ENCODE measurements around the gene ADAMTS9. TPM values are rescaled to one million over a fixed set of nuclear protein-coding genes. Genes with fewer than 3 reads are reported as not detected.

The ADAMTS9 gene
- total and polyA plus RNA-seq, 2 of the 13 experiments (the other 11 are each of a cell fraction or from before 2014, with no cell fraction given) = 0.02 to 0.09 TPM

DNA sequence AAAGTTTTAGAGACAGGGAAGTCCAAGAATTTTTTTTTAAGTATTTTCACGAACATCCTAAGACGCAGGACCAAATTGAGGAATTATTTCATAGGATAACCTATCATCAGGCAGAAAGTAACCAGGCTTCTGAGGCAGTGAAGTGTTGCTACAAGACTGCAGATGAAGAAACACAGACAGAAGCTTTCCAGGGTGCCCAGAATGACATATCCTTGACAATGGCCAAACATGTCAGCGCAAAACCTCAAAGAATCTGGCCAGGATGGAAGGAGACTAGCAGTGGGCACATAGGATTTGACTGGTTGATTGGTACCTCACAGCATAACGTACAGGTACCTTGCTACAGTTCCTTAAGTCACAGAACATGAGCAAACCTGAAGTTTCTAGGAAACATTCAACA lies 7.5 kb downstream of the ADAMTS9 start (continued):
- TF ChIP-seq, protein P1, sequence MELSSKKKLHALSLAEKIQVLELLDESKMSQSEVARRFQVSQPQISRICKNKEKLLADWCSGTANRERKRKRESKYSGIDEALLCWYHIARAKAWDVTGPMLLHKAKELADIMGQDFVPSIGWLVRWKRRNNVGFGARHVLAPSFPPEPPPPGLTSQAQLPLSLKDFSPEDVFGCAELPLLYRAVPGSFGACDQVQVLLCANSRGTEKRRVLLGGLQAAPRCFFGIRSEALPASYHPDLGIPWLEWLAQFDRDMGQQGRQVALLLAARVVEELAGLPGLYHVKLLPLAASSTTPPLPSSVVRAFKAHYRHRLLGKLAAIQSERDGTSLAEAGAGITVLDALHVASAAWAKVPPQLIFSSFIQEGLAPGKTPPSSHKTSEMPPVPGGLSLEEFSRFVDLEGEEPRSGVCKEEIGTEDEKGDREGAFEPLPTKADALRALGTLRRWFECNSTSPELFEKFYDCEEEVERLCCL (CRISPR knock-in tag; IDR thresholded peaks at IDR 0.05; ENCODE audit: borderline replicate concordance) = no peak
- TF ChIP-seq, protein P2, sequence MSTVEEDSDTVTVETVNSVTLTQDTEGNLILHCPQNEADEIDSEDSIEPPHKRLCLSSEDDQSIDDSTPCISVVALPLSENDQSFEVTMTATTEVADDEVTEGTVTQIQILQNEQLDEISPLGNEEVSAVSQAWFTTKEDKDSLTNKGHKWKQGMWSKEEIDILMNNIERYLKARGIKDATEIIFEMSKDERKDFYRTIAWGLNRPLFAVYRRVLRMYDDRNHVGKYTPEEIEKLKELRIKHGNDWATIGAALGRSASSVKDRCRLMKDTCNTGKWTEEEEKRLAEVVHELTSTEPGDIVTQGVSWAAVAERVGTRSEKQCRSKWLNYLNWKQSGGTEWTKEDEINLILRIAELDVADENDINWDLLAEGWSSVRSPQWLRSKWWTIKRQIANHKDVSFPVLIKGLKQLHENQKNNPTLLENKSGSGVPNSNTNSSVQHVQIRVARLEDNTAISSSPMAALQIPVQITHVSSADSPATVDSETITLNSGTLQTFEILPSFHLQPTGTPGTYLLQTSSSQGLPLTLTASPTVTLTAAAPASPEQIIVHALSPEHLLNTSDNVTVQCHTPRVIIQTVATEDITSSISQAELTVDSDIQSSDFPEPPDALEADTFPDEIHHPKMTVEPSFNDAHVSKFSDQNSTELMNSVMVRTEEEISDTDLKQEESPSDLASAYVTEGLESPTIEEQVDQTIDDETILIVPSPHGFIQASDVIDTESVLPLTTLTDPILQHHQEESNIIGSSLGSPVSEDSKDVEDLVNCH (CRISPR knock-in tag; IDR thresholded peaks at IDR 0.05) = no peak
- TF ChIP-seq ZFP37 (CRISPR knock-in tag; IDR thresholded peaks at IDR 0.05; ENCODE audit: borderline replicate concordance) (no peak), ZNF780A (CRISPR knock-in tag; IDR thresholded peaks at IDR 0.05) (no peak)
- TF ChIP-seq, protein P3, sequence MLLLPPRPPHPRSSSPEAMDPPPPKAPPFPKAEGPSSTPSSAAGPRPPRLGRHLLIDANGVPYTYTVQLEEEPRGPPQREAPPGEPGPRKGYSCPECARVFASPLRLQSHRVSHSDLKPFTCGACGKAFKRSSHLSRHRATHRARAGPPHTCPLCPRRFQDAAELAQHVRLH (CRISPR knock-in tag; IDR thresholded peaks at IDR 0.05; ENCODE audit: borderline replicate concordance, low read depth) = no peak

DNA sequence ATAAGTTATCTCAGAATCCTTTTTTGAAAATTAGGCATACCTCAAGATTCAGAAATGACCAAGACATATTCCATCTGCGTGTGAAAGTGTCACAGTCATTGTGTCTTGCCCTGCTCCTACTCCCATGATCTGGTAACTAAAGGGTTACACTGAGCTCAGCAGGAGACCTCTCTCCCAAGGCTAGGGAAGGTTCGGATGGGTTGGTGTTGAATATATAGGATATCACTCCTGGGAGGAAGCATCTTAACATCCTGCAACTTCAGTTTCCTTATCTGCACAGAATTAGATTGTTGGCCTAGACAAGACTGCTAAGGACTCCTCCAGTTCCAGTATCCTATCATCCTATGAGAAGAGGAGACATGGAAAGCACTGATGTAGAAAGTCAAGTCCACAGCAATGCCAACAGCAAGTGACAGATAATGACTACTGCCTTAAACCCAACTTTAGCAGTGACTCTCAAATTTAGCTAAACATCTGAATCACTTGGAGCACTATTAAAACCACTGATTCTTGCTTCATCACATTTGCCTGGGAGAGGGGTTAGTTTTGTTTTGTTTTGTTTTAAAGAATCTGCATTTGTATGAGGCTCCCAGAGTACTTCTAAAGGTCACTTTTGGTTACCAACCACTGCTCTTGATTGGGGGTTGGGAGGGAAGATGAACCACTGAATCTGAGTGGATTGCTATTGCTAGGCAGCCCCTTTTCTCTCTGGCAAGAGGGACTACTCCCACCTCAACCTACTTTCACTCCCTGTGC lies 9.7 kb downstream of the ADAMTS9 start:
- no peak overlapping the region for H3K9ac ChIP-seq (ENCODE audit: insufficient read depth, low read depth, low read length)
- 80% methylated on average over 1 of the region's 2 CpGs for WGBS (ENCODE audit: low lambda C conversion rate)
- no peak overlapping the region for H3K27ac ChIP-seq (ENCODE audit: extremely low read length, insufficient read depth, low read length)
- FAIRE-seq (no peak), DNase-seq (ENCODE audit: low spot score) (no peak), ATAC-seq (no peak)
- intact Hi-C loops (cut with micrococcal nuclease; ENCODE audit: unreplicated experiment) (no loop called here), in situ Hi-C loops (cut with HindIII; ENCODE audit: extremely low pct_ligation_motif_present, low pct_unique_long_range_greater_than_20kb) (no loop called here)
- H3K4me2 ChIP-seq (ENCODE audit: low read depth, low read length) = no peak overlapping the region
- CTCF ChIA-PET (ENCODE audit: low intra/inter-chr PET ratio, low total read pairs) = no interaction called here
- H3K27me3 ChIP-seq (ENCODE audit: control insufficient read depth in 1 of 2, insufficient read depth in 2 of 2, low read length in 2 of 2) = no peaks in the 10 kb centered on the region
- no peaks in the 10 kb centered on the region for H3K9me3 ChIP-seq (ENCODE audit: low read length)
- POLR2A ChIA-PET = no interaction called here
- H2AFZ ChIP-seq (ENCODE audit: low read length) = no peak overlapping the region
- H4K20me1 ChIP-seq (ENCODE audit: insufficient read depth, low read length) = no peaks in the 10 kb centered on the region
- no peaks in the 10 kb centered on the region for H3K79me2 ChIP-seq (ENCODE audit: insufficient read depth, low read length)
- no TSS peak for BruUV-seq (replicated peaks)
- no peak overlapping the region for H3K4me3 ChIP-seq (replicated peaks in 1 of 3; ENCODE audit: insufficient read depth in 1 of 3, low read depth in 2 of 3, low read length in 3 of 3)
- H3K4me1 ChIP-seq (ENCODE audit: insufficient read depth, low read length) = no peaks in the 10 kb centered on the region
- no peaks in the 10 kb centered on the region for H3K36me3 ChIP-seq (replicated peaks in 1 of 2; ENCODE audit: control insufficient read depth in 1 of 2, insufficient read depth in 2 of 2, low read length in 2 of 2)
- TF ChIP-seq NFIB (CRISPR knock-in tag; IDR thresholded peaks at IDR 0.05; ENCODE audit: borderline replicate concordance) = no peak
- TF ChIP-seq HOXA5 (CRISPR knock-in tag; IDR thresholded peaks at IDR 0.05) = no peak
- no peak for TF ChIP-seq ZNF567 (CRISPR knock-in tag; IDR thresholded peaks at IDR 0.05; ENCODE audit: borderline replicate concordance)
- no peak for TF ChIP-seq ZSCAN25 (CRISPR knock-in tag; IDR thresholded peaks at IDR 0.05)
- no peak for TF ChIP-seq PHB2 (IDR thresholded peaks at IDR 0.05; ENCODE audit: partially characterized antibody)
- TF ChIP-seq, protein P4, sequence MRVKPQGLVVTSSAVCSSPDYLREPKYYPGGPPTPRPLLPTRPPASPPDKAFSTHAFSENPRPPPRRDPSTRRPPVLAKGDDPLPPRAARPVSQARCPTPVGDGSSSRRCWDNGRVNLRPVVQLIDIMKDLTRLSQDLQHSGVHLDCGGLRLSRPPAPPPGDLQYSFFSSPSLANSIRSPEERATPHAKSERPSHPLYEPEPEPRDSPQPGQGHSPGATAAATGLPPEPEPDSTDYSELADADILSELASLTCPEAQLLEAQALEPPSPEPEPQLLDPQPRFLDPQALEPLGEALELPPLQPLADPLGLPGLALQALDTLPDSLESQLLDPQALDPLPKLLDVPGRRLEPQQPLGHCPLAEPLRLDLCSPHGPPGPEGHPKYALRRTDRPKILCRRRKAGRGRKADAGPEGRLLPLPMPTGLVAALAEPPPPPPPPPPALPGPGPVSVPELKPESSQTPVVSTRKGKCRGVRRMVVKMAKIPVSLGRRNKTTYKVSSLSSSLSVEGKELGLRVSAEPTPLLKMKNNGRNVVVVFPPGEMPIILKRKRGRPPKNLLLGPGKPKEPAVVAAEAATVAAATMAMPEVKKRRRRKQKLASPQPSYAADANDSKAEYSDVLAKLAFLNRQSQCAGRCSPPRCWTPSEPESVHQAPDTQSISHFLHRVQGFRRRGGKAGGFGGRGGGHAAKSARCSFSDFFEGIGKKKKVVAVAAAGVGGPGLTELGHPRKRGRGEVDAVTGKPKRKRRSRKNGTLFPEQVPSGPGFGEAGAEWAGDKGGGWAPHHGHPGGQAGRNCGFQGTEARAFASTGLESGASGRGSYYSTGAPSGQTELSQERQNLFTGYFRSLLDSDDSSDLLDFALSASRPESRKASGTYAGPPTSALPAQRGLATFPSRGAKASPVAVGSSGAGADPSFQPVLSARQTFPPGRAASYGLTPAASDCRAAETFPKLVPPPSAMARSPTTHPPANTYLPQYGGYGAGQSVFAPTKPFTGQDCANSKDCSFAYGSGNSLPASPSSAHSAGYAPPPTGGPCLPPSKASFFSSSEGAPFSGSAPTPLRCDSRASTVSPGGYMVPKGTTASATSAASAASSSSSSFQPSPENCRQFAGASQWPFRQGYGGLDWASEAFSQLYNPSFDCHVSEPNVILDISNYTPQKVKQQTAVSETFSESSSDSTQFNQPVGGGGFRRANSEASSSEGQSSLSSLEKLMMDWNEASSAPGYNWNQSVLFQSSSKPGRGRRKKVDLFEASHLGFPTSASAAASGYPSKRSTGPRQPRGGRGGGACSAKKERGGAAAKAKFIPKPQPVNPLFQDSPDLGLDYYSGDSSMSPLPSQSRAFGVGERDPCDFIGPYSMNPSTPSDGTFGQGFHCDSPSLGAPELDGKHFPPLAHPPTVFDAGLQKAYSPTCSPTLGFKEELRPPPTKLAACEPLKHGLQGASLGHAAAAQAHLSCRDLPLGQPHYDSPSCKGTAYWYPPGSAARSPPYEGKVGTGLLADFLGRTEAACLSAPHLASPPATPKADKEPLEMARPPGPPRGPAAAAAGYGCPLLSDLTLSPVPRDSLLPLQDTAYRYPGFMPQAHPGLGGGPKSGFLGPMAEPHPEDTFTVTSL (CRISPR knock-in tag; IDR thresholded peaks at IDR 0.05; ENCODE audit: borderline replicate concordance) = no peak
- no peak for TF ChIP-seq ZFP36L1 (CRISPR knock-in tag; IDR thresholded peaks at IDR 0.05)
- TF ChIP-seq FOXO1 (CRISPR knock-in tag; IDR thresholded peaks at IDR 0.05) = no peak
